GM23338 (cell line): ENCODE data around the gene SLC12A3. TPM values are rescaled to one million over a fixed set of nuclear protein-coding genes. Genes with fewer than 3 reads are reported as not detected.

ENCODE experiments used
- ATAC-seq: fragments of 200-7000 bp; cut with Tn5 transposase; 3 replicates; pipeline ENCODE4 v1.9.1; 2020
- DNase-seq: peaks from one replicate; pipeline ENCODE4 v3.0.0-alpha.2; 2015; ENCODE audit warnings: low spot score
- H2AFZ ChIP-seq: fragments of 200-600 bp; sonication (generic); 2 replicates; pipeline ENCODE4 v1.8.0; 2016; ENCODE audit warnings: antibody characterized with exemption, mild to moderate bottlenecking, moderate library complexity
- H3F3A ChIP-seq: fragments of 200-600 bp; sonication (generic); replicated peaks from 2 replicates; pipeline ENCODE4 v1.8.0; 2017; ENCODE audit warnings: antibody characterized with exemption, mixed run types, low read depth
- H3K27ac ChIP-seq: fragments of 200-600 bp; sonication (generic); 2 replicates; pipeline ENCODE4 v1.6.1; 2016; ENCODE audit warnings: low read depth
- H3K27me3 ChIP-seq: fragments of 200-600 bp; sonication (generic); 2 replicates; pipeline ENCODE4 v1.8.0; 2016; ENCODE audit warnings: mild to moderate bottlenecking, mixed run types, moderate library complexity; ENCODE audit not compliant: insufficient read depth
- H3K36me3 ChIP-seq: fragments of 200-600 bp; sonication (generic); 2 replicates; pipeline ENCODE4 v1.8.0; 2016; ENCODE audit warnings: mild to moderate bottlenecking; ENCODE audit not compliant: insufficient read depth
- H3K4me1 ChIP-seq: fragments of 200-600 bp; sonication (generic); 2 replicates; pipeline ENCODE4 v1.8.0; 2016; ENCODE audit warnings: mild to moderate bottlenecking, moderate library complexity; ENCODE audit not compliant: insufficient read depth
- H3K4me2 ChIP-seq: fragments of 200-600 bp; sonication (generic); 2 replicates; pipeline ENCODE4 v1.7.1; 2017; ENCODE audit warnings: mixed run types
- H3K4me3 ChIP-seq: fragments of 200-600 bp; sonication (generic); 2 replicates; pipeline ENCODE4 v1.6.1; 2016; ENCODE audit warnings: mixed run types
- H3K79me2 ChIP-seq: fragments of 200-600 bp; sonication (generic); replicated peaks from 2 replicates; pipeline ENCODE4 v1.8.0; 2017; ENCODE audit warnings: mild to moderate bottlenecking; ENCODE audit not compliant: insufficient read depth
- H3K9me2 ChIP-seq: fragments of 200-600 bp; sonication (generic); 2 replicates; pipeline ENCODE4 v1.8.0; 2017; ENCODE audit not compliant: insufficient read depth
- H4K20me1 ChIP-seq: fragments of 200-600 bp; sonication (generic); replicated peaks from 2 replicates; pipeline ENCODE4 v1.8.0; 2017; ENCODE audit warnings: mild to moderate bottlenecking; ENCODE audit not compliant: insufficient read depth
- H3K27ac Mint-ChIP-seq: 2 replicates; pipeline ENCODE4 v1.8.0; 2020; ENCODE audit warnings: inconsistent platforms, mild to moderate bottlenecking, moderate library complexity, mixed read lengths
- H3K27me3 Mint-ChIP-seq: 3 replicates; pipeline ENCODE4 v1.8.0; 2022; ENCODE audit warnings: low read depth, mild to moderate bottlenecking, moderate library complexity, mixed read lengths, inconsistent platforms; ENCODE audit not compliant: insufficient read depth, poor library complexity
- H3K36me3 Mint-ChIP-seq: 3 replicates; pipeline ENCODE4 v1.8.0; 2021; ENCODE audit warnings: low read depth, mild to moderate bottlenecking, inconsistent platforms, moderate library complexity, mixed read lengths
- H3K4me1 Mint-ChIP-seq: 3 replicates; pipeline ENCODE4 v1.8.0; 2020; ENCODE audit warnings: mild to moderate bottlenecking, inconsistent platforms, mixed read lengths
- H3K4me3 Mint-ChIP-seq: 3 replicates; pipeline ENCODE4 v1.8.0; 2021; ENCODE audit warnings: moderate library complexity, mild to moderate bottlenecking, inconsistent platforms, mixed read lengths
- H3K9me3 Mint-ChIP-seq: 3 replicates; pipeline ENCODE4 v1.8.0; 2020; ENCODE audit warnings: moderate library complexity, mild to moderate bottlenecking, inconsistent platforms, mixed read lengths
- CREB1 ChIP-seq: fragments of 250-450 bp; sonication (Bioruptor Pico); IDR thresholded peaks from 2 replicates; pipeline ENCODE4 v1.5.0; 2020; ENCODE audit warnings: low read depth, mild to moderate bottlenecking, moderate library complexity
- CTCF ChIP-seq, 2 experiments: fragments of 200-600 bp in 1 of 2; sonication (generic) in 1 of 2; conservative IDR thresholded peaks; 2 replicates each; pipeline versions ENCODE4 v1.5.1 to v1.6.1; 2016 to 2017; ENCODE audit warnings: antibody characterized with exemption in 2 of 2, low read depth in 2 of 2, mild to moderate bottlenecking in 2 of 2, moderate library complexity in 1 of 2
- ETS1 ChIP-seq: IDR thresholded peaks from 2 replicates; pipeline ENCODE4 v1.6.1; 2016; ENCODE audit warnings: antibody characterized with exemption
- EZH2phosphoT487 ChIP-seq: fragments of 200-600 bp; sonication (generic); IDR thresholded peaks from one replicate; pipeline ENCODE4 v1.8.1; 2018; ENCODE audit warnings: antibody characterized with exemption; ENCODE audit not compliant: unreplicated experiment
- JUNB ChIP-seq: IDR thresholded peaks from one replicate; pipeline ENCODE4 v1.6.1; 2016; ENCODE audit warnings: antibody characterized with exemption; ENCODE audit not compliant: unreplicated experiment
- NANOG ChIP-seq: IDR thresholded peaks from 2 replicates; pipeline ENCODE4 v1.6.1; 2016; ENCODE audit warnings: antibody characterized with exemption, borderline replicate concordance
- POLR2AphosphoS5 ChIP-seq: IDR thresholded peaks from 2 replicates; pipeline ENCODE4 v1.6.1; 2016; ENCODE audit warnings: antibody characterized with exemption, low read depth
- REST ChIP-seq: IDR thresholded peaks from one replicate; pipeline ENCODE4 v1.6.1; 2018; ENCODE audit warnings: antibody characterized with exemption; ENCODE audit not compliant: unreplicated experiment
- STAT1 ChIP-seq: IDR thresholded peaks from one replicate; pipeline ENCODE4 v1.6.1; 2016; ENCODE audit warnings: antibody characterized with exemption; ENCODE audit not compliant: unreplicated experiment
- ZNF114 ChIP-seq: fragments of 250-450 bp; sonication (Bioruptor Pico); IDR thresholded peaks from 2 replicates; pipeline ENCODE4 v1.5.0; 2020; ENCODE audit warnings: mild to moderate bottlenecking, moderate library complexity
- ZNF331 ChIP-seq: fragments of 250-450 bp; sonication (Bioruptor Pico); IDR thresholded peaks from 2 replicates; pipeline ENCODE4 v1.5.0; 2020; ENCODE audit warnings: low read depth, mild to moderate bottlenecking, moderate library complexity
- ZNF462 ChIP-seq: fragments of 250-450 bp; sonication (Bioruptor Pico); IDR thresholded peaks from 2 replicates; pipeline ENCODE4 v1.5.0; 2020; ENCODE audit warnings: mild to moderate bottlenecking, moderate library complexity
- polyA plus RNA-seq: library from polyadenylated mRNA; unstranded; fragments of >200 nt; fragmentation: Nextera tagmentation; extraction: Ambion mirVana; gene quantifications from 2 replicates; pipeline ENCODE4 v1.2.1, GENCODE V29; 2016
- total RNA-seq: library from RNA; depleted of rRNA; stranded (reverse); fragments of >200 nt; shearing (Covaris generic); gene quantifications from 2 replicates; pipeline ENCODE4 v1.2.3, GENCODE V29; 2014

SLC12A3 gene
- total and polyA plus RNA-seq, 2 experiments from 2014 or later = not detected

- no peak overlapping the region for H3K27ac Mint-ChIP-seq
- H3K36me3 Mint-ChIP-seq = peaks cover 75% of the 10 kb centered on the region
- no peak overlapping the region for H3K4me3 Mint-ChIP-seq
- no peak overlapping the region for H3K4me2 ChIP-seq
- peaks cover 4% of the 10 kb centered on the region for H3K27me3 Mint-ChIP-seq
- no peaks in the 10 kb centered on the region for H3K79me2 ChIP-seq
- no peaks in the 10 kb centered on the region for H3K27me3 ChIP-seq
- no peak for TF ChIP-seq ZNF331 (CRISPR knock-in tag)
- no peak for TF ChIP-seq EZH2phosphoT487
- no peak for TF ChIP-seq ZNF114
- no peak for TF ChIP-seq NANOG
- TF ChIP-seq REST = no peak
- no peak for TF ChIP-seq CREB1 (CRISPR knock-in tag)
- no peak for TF ChIP-seq POLR2AphosphoS5
- no peak for TF ChIP-seq ZNF462
- TF ChIP-seq STAT1 = no peak
- TF ChIP-seq ETS1 = no peak
- no peak for TF ChIP-seq JUNB
- no peak for TF ChIP-seq CTCF (conservative IDR thresholded peaks at IDR 0.05; ENCODE audit: low read depth in 2 of 2)
- H3K4me1 Mint-ChIP-seq = no peaks in the 10 kb centered on the region
- no peak overlapping the region for H3K27ac ChIP-seq
- H3K4me1 ChIP-seq = no peaks in the 10 kb centered on the region
- no peak overlapping the region for H3K4me3 ChIP-seq
- no peak overlapping the region for H2AFZ ChIP-seq
- H3F3A ChIP-seq = no peaks in the 10 kb centered on the region
- no peaks in the 10 kb centered on the region for H3K9me2 ChIP-seq
- no peak for ATAC-seq
- H3K9me3 Mint-ChIP-seq = no peaks in the 10 kb centered on the region
- DNase-seq = no peak
- H3K36me3 ChIP-seq = peaks cover 28% of the 10 kb centered on the region
- H4K20me1 ChIP-seq = peaks cover 4% of the 10 kb centered on the region
These were observed 29.7 kb upstream of the SLC12A3 start for GRCh38 chr16:56835320-56835719.
